NCI-H1105 treated with DMSO at 0.1 percent for 48 hours (cell line): ENCODE data around the gene FBXO9.

Experiments
- DNase-seq: peaks from one replicate; lab custom pipeline; 2025; lab: John Stamatoyannopoulos, UW

Gene FBXO9

GRCh38 chr6:53136000-53136609, 70.9 kb downstream of the FBXO9 start:
- no peak for DNase-seq

- no peak for DNase-seq
Observed at GRCh38 chr6:53139841-53140413, 74.7 kb downstream of the FBXO9 start.

GRCh38 chr6:53142810-53143209, 77.6 kb downstream of the FBXO9 start:
- no peak for DNase-seq

GRCh38 chr6:53143710-53144109, 78.5 kb downstream of the FBXO9 start:
- no peak for DNase-seq

- DNase-seq: no peak
Observed at GRCh38 chr6:53144802-53145201, 79.6 kb downstream of the FBXO9 start.

- no peak for DNase-seq
Observed at GRCh38 chr6:53148684-53149083, 83.5 kb downstream of the FBXO9 start, which contains the start of gene GCM1. TSS of gene GCM1 (minus strand) at chr6:53148841. CDS start at chr6:53145632, 3,209 bp downstream.
